Measurements from ENCODE around the gene LURAP1L. TPM values are rescaled to one million over a fixed set of nuclear protein-coding genes. Genes with fewer than 3 reads are reported as not detected.

The LURAP1L gene
- total RNA-seq, 2 donors from 2014 or later: not detected

GRCh38 chr9:12811935-12812334 is 37.1 kb downstream of the LURAP1L start:
- Mint-ChIP-seq H3K27me3 (no peaks in the 10 kb centered on the region), H3K27ac (no peak overlapping the region), H3K9me3 (peaks cover 13% of the 10 kb centered on the region), H3K4me3 (no peak overlapping the region), H3K4me1 (ENCODE audit: low read depth in 2 of 2) (no peaks in the 10 kb centered on the region), H3K36me3 (no peaks in the 10 kb centered on the region)
- ATAC-seq: no peak
- DNase-seq (ENCODE audit: low spot score): no peak

- H3K4me1 Mint-ChIP-seq (ENCODE audit: low read depth in 2 of 2): no peaks in the 10 kb centered on the region
- DNase-seq (ENCODE audit: low spot score) (no peak), ATAC-seq (no peak)
- H3K36me3 Mint-ChIP-seq: no peaks in the 10 kb centered on the region
- no peak overlapping the region for H3K4me3 Mint-ChIP-seq
- no peak overlapping the region for H3K27ac Mint-ChIP-seq
- no peaks in the 10 kb centered on the region for H3K27me3 Mint-ChIP-seq
- peaks cover 13% of the 10 kb centered on the region for H3K9me3 Mint-ChIP-seq
Observed at GRCh38 chr9:12812710-12813109, 37.9 kb downstream of the LURAP1L start.

DNA sequence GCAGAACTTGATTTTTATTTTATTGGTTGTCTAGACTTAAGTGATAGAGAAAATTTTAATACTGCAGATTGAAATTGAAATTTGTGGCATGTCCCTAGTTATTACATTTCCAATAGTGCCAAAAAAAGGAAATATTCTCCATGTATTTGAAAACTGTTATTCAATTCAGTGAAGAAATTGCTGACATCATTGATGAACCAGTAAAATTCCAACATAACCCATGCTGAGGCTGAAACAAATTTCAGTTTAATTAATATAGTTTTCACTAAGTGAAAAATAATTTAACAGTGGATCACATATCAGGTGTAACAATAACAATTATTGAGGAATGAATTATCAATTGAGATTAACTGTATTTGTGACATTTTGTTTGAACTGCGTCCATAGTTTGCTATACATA is 38.7 kb downstream of the LURAP1L start:
- Mint-ChIP-seq H3K4me1 (ENCODE audit: low read depth in 2 of 2) (no peaks in the 10 kb centered on the region), H3K27me3 (no peaks in the 10 kb centered on the region), H3K27ac (no peak overlapping the region), H3K4me3 (no peak overlapping the region), H3K36me3 (no peaks in the 10 kb centered on the region), H3K9me3 (peaks cover 14% of the 10 kb centered on the region)
- no peak for DNase-seq (ENCODE audit: low spot score)
- ATAC-seq: no peak

DNA sequence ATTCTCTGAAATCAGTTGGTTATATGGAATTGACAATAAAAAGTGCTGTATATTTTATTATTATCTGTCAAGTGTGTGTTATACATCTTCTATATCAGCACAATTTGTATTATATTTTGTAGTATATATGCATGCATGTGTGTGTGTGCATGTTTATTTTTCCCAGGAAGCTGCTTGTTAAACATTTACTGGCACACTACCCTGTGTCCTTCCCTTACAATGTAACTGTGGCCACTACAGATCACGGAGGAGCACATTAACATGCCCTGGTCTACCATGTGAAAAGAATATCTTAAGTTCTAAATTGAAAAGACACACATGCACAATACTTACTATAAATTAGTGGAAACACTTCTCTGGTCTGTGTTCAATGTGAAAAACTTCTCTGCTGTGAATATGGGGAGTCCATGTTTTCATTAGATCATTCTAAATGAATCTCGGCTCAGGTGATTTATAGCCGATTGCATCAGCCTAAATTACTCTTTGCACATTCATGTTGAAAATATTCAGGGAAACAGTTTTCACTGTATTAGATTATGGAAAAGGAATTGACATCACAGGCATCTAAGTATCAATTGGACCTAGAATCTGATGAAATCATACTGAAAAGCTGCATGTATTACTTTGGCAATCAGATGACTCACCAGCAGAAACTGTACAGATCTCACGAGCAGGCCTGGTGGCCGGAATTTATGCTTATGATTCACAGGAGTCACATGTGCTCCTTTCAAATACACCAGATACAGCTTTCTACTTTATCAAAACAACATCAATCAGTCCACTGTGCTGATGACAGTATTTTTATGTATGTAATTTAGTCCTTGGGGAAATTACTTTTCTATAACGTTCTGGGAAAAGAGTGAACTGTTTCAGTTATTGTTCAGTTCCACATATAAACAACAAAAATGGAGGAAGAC is 39.4 kb downstream of the LURAP1L start:
- ATAC-seq: no peak
- H3K9me3 Mint-ChIP-seq: peaks cover 10% of the 10 kb centered on the region
- no peak for DNase-seq (ENCODE audit: low spot score)
- H3K4me3 Mint-ChIP-seq: no peak overlapping the region
- H3K27me3 Mint-ChIP-seq: no peaks in the 10 kb centered on the region
- H3K36me3 Mint-ChIP-seq: no peaks in the 10 kb centered on the region
- H3K27ac Mint-ChIP-seq: no peak overlapping the region
- no peaks in the 10 kb centered on the region for H3K4me1 Mint-ChIP-seq (ENCODE audit: low read depth in 2 of 2)

DNA sequence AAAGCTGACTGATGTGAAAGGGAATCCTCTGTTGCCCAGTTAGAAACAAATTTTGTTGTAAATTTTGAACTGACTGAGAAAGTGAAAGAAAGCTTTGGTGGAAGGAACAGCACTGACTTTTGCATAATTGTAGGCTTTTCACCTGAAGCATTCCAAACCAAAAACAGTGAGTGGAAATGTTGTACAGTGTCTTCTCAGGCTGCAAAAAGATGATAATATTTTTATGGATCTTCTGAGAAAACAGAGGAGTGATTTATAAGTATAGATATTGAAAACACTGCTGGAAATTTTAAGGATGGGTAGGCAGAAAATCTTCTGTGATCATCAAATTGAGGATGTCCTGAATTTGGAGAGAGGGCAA is 40.0 kb downstream of the LURAP1L start:
- Mint-ChIP-seq H3K4me1 (ENCODE audit: low read depth in 2 of 2) (no peaks in the 10 kb centered on the region), H3K27me3 (no peaks in the 10 kb centered on the region), H3K36me3 (no peaks in the 10 kb centered on the region), H3K4me3 (no peak overlapping the region), H3K9me3 (peaks cover 7% of the 10 kb centered on the region), H3K27ac (no peak overlapping the region)
- no peak for DNase-seq (ENCODE audit: low spot score)
- ATAC-seq: no peak

DNA sequence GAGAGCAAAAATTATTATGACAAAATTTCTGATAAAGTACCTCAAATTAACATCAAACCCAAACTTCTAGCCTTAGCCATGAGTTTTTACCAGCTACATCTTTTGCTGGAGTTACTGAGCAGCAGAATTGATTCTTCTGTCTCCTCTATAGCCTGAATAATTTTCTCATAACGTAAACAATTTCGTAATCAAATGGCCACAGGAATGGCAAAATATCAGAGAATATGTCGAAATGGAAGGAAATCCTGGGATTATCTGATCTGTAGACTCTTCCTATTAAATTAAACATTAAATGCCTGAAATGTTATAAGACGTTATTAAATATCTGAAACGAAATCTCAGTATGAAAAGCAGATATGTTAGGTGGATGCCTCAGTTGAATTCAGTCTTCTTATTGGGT is 41.1 kb downstream of the LURAP1L start:
- H3K4me3 Mint-ChIP-seq: no peak overlapping the region
- no peaks in the 10 kb centered on the region for H3K27me3 Mint-ChIP-seq
- no peak for ATAC-seq
- no peak overlapping the region for H3K27ac Mint-ChIP-seq
- H3K36me3 Mint-ChIP-seq: no peaks in the 10 kb centered on the region
- no peak for DNase-seq (ENCODE audit: low spot score)
- no peaks in the 10 kb centered on the region for H3K4me1 Mint-ChIP-seq (ENCODE audit: low read depth in 2 of 2)
- peaks cover 7% of the 10 kb centered on the region for H3K9me3 Mint-ChIP-seq

DNA sequence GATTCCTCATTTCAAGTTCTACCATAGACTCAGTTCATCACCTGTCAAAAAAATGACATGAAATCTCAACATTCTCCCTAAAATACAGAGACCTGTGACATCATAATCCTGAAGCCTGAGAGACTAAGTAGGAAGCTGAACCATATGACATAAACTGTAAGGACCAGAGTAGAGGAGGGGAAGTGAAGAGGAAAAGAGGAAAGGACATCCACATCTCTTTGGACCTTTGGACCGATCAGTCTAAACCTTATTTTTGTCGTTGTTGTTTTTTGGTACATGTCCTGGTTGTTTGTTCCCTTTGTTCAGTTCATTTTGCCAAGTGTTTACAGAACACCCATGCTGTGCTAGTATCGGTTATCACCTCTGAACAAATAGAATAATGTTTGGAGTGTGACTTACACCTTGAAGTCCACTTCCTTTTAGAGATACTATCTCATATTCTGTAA is 41.9 kb downstream of the LURAP1L start:
- ATAC-seq (no peak), DNase-seq (ENCODE audit: low spot score) (no peak)
- Mint-ChIP-seq H3K4me1 (ENCODE audit: low read depth in 2 of 2) (no peaks in the 10 kb centered on the region), H3K36me3 (no peaks in the 10 kb centered on the region), H3K27me3 (no peaks in the 10 kb centered on the region), H3K4me3 (no peak overlapping the region), H3K9me3 (peaks cover 7% of the 10 kb centered on the region), H3K27ac (no peak overlapping the region)

- DNase-seq (ENCODE audit: low spot score): no peak
- Mint-ChIP-seq H3K9me3 (peaks cover 7% of the 10 kb centered on the region), H3K27ac (no peak overlapping the region), H3K4me1 (ENCODE audit: low read depth in 2 of 2) (no peaks in the 10 kb centered on the region), H3K27me3 (no peaks in the 10 kb centered on the region), H3K4me3 (no peak overlapping the region), H3K36me3 (no peaks in the 10 kb centered on the region)
- ATAC-seq: no peak
Observed at GRCh38 chr9:12817702-12818101, 42.9 kb downstream of the LURAP1L start.

GRCh38 chr9:12818431-12819000 is 43.7 kb downstream of the LURAP1L start:
- no peak overlapping the region for H3K4me3 Mint-ChIP-seq
- no peaks in the 10 kb centered on the region for H3K36me3 Mint-ChIP-seq
- no peaks in the 10 kb centered on the region for H3K27me3 Mint-ChIP-seq
- H3K27ac Mint-ChIP-seq: no peak overlapping the region
- ATAC-seq: no peak
- peaks cover 7% of the 10 kb centered on the region for H3K9me3 Mint-ChIP-seq
- DNase-seq (ENCODE audit: low spot score): no peak
- no peaks in the 10 kb centered on the region for H3K4me1 Mint-ChIP-seq (ENCODE audit: low read depth in 2 of 2)

GRCh38 chr9:12819436-12820185 is 44.8 kb downstream of the LURAP1L start:
- H3K36me3 Mint-ChIP-seq: no peaks in the 10 kb centered on the region
- no peaks in the 10 kb centered on the region for H3K27me3 Mint-ChIP-seq
- ATAC-seq (no peak), DNase-seq (ENCODE audit: low spot score) (no peak)
- H3K4me1 Mint-ChIP-seq (ENCODE audit: low read depth in 2 of 2): no peaks in the 10 kb centered on the region
- H3K9me3 Mint-ChIP-seq: peaks cover 7% of the 10 kb centered on the region
- no peak overlapping the region for H3K27ac Mint-ChIP-seq
- no peak overlapping the region for H3K4me3 Mint-ChIP-seq

- ATAC-seq: no peak
- Mint-ChIP-seq H3K4me1 (ENCODE audit: low read depth in 2 of 2) (no peaks in the 10 kb centered on the region), H3K9me3 (peaks cover 3% of the 10 kb centered on the region), H3K27me3 (no peaks in the 10 kb centered on the region), H3K27ac (no peak overlapping the region), H3K36me3 (no peaks in the 10 kb centered on the region), H3K4me3 (no peak overlapping the region)
- no peak for DNase-seq (ENCODE audit: low spot score)
Observed at GRCh38 chr9:12822111-12822510, 47.3 kb downstream of the LURAP1L start.

DNA sequence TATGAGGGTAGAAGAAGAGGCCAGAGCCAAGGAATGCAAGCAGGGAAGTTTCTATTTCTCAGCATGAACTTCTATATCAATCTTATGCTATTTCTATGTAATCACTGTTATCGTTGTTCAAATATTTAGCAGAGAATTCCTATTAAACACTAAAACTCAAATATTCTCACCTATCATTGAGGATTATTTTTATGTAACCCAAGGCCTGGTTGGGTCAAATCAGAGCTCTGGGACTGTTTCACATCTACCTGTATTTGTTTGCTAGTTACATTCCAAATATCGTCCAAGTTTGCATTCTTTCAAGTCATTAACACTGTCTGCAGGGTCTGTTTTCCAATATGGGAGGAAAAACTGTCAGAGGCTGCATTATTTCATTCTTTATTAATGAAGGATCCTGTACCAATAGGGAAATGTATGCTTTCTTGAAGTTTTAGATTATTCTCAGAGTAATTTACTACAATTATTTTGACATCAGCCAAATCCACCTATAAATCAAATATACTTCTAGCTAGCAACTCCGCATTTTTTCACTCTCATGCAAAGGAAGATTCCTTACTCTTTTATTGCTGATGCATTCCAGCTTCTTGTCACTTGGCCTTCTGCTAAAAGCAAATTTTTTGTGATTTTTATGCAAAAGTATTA is 52.2 kb downstream of the LURAP1L start:
- Mint-ChIP-seq H3K27me3 (no peaks in the 10 kb centered on the region), H3K36me3 (no peaks in the 10 kb centered on the region), H3K4me3 (no peak overlapping the region), H3K27ac (no peak overlapping the region), H3K4me1 (ENCODE audit: low read depth in 2 of 2) (no peaks in the 10 kb centered on the region), H3K9me3 (peaks cover 10% of the 10 kb centered on the region)
- no peak for DNase-seq (ENCODE audit: low spot score)
- ATAC-seq: no peak

- no peaks in the 10 kb centered on the region for H3K4me1 Mint-ChIP-seq (ENCODE audit: low read depth in 2 of 2)
- H3K36me3 Mint-ChIP-seq: peaks cover 11% of the 10 kb centered on the region
- no peaks in the 10 kb centered on the region for H3K27me3 Mint-ChIP-seq
- no peak for ATAC-seq
- no peak overlapping the region for H3K4me3 Mint-ChIP-seq
- H3K27ac Mint-ChIP-seq: no peak overlapping the region
- DNase-seq (ENCODE audit: low spot score): no peak
- peaks cover 19% of the 10 kb centered on the region for H3K9me3 Mint-ChIP-seq
Observed at GRCh38 chr9:12833701-12834100, 58.9 kb downstream of the LURAP1L start.

DNA sequence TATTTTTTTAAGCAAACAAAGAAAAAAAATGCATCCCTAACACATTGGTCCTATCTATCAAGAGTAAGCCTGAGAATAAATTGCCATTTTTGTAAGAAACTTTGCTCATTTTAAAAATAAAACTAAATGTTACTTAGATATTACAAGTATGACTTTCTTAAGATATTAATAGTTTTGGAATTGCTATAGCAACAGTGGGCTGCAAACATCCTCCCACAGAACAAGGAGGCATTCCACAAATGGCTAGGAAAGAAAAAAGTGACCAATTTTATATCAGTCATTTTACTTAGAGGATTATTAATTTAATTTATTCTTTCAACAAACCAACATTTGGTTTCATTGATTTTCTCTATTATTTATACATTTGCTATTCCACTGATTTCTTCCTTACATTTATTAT is 63.7 kb downstream of the LURAP1L start:
- Mint-ChIP-seq H3K27me3 (no peaks in the 10 kb centered on the region), H3K4me3 (no peak overlapping the region), H3K27ac (no peak overlapping the region), H3K9me3 (peaks cover 17% of the 10 kb centered on the region), H3K4me1 (ENCODE audit: low read depth in 2 of 2) (no peaks in the 10 kb centered on the region), H3K36me3 (peaks cover 17% of the 10 kb centered on the region)
- ATAC-seq: no peak
- no peak for DNase-seq (ENCODE audit: low spot score)
